SK-N-SH treated with all-trans-retinoic acid at 6 μM for 48 hours (cell line): ENCODE results near the gene ST6GALNAC4.

ENCODE experiments used
- ARNTL ChIP-seq: fragments of 450-650 bp; formaldehyde crosslinking; IDR thresholded peaks from 2 replicates; pipeline ENCODE4 v1.5.0; 2020; ENCODE audit warnings: low read depth, mild to moderate bottlenecking, moderate library complexity, borderline replicate concordance
- BACH2 ChIP-seq: fragments of 250-450 bp; sonication (Bioruptor Pico); IDR thresholded peaks from 2 replicates; pipeline ENCODE4 v1.9.0; 2021; ENCODE audit warnings: mild to moderate bottlenecking, borderline replicate concordance
- CSDC2 ChIP-seq: fragments of 250-450 bp; sonication (Bioruptor Pico); IDR thresholded peaks from 2 replicates; pipeline ENCODE4 v1.5.0; 2020; ENCODE audit warnings: mild to moderate bottlenecking, moderate library complexity
- ESRRG ChIP-seq: fragments of 250-450 bp; sonication (Bioruptor Pico); IDR thresholded peaks from 2 replicates; pipeline ENCODE4 v1.6.1; 2021; ENCODE audit warnings: mild to moderate bottlenecking
- RARB ChIP-seq: fragments of 250-450 bp; sonication (Bioruptor Pico); IDR thresholded peaks from 2 replicates; pipeline ENCODE4 v1.8.0; 2021; ENCODE audit warnings: mild to moderate bottlenecking, moderate library complexity
- TCF4 ChIP-seq: fragments of 250-450 bp; sonication (Bioruptor Pico); IDR thresholded peaks from 2 replicates; pipeline ENCODE4 v1.8.0; 2021; ENCODE audit warnings: mild to moderate bottlenecking, moderate library complexity, borderline replicate concordance
- TOX ChIP-seq: fragments of 250-450 bp; sonication (Bioruptor Pico); IDR thresholded peaks from 2 replicates; pipeline ENCODE4 v1.8.0; 2021; ENCODE audit warnings: mild to moderate bottlenecking, moderate library complexity, borderline replicate concordance
- ZC3H10 ChIP-seq: fragments of 250-450 bp; sonication (Bioruptor Pico); IDR thresholded peaks from 2 replicates; pipeline ENCODE4 v1.5.1; 2021; ENCODE audit warnings: mild to moderate bottlenecking, moderate library complexity
- ZFP3 ChIP-seq: fragments of 250-450 bp; sonication (Bioruptor Pico); IDR thresholded peaks from 2 replicates; pipeline ENCODE4 v1.5.0; 2020; ENCODE audit warnings: mild to moderate bottlenecking, moderate library complexity
- ZFP30 ChIP-seq: fragments of 450-650 bp; formaldehyde crosslinking; IDR thresholded peaks from 2 replicates; pipeline ENCODE4 v1.5.0; 2022; ENCODE audit warnings: mild to moderate bottlenecking, moderate library complexity
- ZNF565 ChIP-seq: fragments of 450-650 bp; formaldehyde crosslinking; conservative IDR thresholded peaks from 2 replicates; pipeline ENCODE4 v1.5.0; 2020; ENCODE audit warnings: low read depth, mild to moderate bottlenecking, moderate library complexity
- ZNF70 ChIP-seq: fragments of 450-650 bp; formaldehyde crosslinking; IDR thresholded peaks from 2 replicates; pipeline ENCODE4 v1.5.0; 2020; ENCODE audit warnings: mild to moderate bottlenecking, moderate library complexity
- ZNF8 ChIP-seq: fragments of 450-650 bp; formaldehyde crosslinking; IDR thresholded peaks from 2 replicates; pipeline ENCODE4 v1.5.0; 2020; ENCODE audit warnings: mild to moderate bottlenecking, moderate library complexity
- TF ChIP-seq, protein P1 (sequence below): fragments of 250-450 bp; sonication (Bioruptor Pico); IDR thresholded peaks from 2 replicates; pipeline ENCODE4 v1.8.0; 2020; ENCODE audit warnings: mild to moderate bottlenecking, moderate library complexity, borderline replicate concordance

DNA sequence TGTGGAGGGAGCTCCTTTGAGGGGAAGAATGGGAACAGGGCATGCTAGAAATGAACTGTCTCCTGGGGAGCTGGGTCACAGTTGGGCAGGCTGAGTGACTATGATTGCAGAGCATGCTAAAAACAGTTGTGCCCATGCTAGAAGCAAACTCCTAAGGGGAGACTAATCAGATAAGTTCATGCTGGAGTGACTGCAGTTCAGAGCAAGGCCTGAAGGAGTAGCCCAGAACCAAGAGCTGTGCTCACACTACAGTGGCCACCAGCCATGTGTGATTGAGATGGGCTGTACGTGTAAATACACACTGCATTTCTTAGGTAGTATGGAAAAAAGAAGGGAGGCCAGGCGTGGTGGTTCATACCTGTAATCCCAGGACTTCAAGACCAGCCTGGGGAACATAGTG, 29.0 kb downstream of the ST6GALNAC4 start:
- TF ChIP-seq, protein P1, sequence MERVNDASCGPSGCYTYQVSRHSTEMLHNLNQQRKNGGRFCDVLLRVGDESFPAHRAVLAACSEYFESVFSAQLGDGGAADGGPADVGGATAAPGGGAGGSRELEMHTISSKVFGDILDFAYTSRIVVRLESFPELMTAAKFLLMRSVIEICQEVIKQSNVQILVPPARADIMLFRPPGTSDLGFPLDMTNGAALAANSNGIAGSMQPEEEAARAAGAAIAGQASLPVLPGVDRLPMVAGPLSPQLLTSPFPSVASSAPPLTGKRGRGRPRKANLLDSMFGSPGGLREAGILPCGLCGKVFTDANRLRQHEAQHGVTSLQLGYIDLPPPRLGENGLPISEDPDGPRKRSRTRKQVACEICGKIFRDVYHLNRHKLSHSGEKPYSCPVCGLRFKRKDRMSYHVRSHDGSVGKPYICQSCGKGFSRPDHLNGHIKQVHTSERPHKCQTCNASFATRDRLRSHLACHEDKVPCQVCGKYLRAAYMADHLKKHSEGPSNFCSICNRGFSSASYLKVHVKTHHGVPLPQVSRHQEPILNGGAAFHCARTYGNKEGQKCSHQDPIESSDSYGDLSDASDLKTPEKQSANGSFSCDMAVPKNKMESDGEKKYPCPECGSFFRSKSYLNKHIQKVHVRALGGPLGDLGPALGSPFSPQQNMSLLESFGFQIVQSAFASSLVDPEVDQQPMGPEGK (CRISPR knock-in tag) = no peak
- TF ChIP-seq CSDC2 (CRISPR knock-in tag) = no peak
- no peak for TF ChIP-seq ESRRG (CRISPR knock-in tag)
- no peak for TF ChIP-seq ZNF70 (CRISPR knock-in tag)
- no peak for TF ChIP-seq ZNF8
- TF ChIP-seq BACH2 (CRISPR knock-in tag) = no peak
- no peak for TF ChIP-seq ZFP30
- TF ChIP-seq RARB (CRISPR knock-in tag) = no peak
- TF ChIP-seq TOX (CRISPR knock-in tag) = no peak
- TF ChIP-seq ZNF565 (CRISPR knock-in tag) = no peak
- no peak for TF ChIP-seq TCF4 (CRISPR knock-in tag)
- no peak for TF ChIP-seq ZFP3 (CRISPR knock-in tag)
- TF ChIP-seq ZC3H10 (CRISPR knock-in tag) = no peak
- TF ChIP-seq ARNTL (CRISPR knock-in tag) = no peak
